GM18511 (cell line): ENCODE measurements around the gene KRTCAP2.
"Not testable (repeated sequence)": the region's sequence is repeated elsewhere in the genome, so short reads cannot be mapped to it uniquely, and the experiment has no call there.

Source experiments
- ATAC-seq: cut with Tn5 transposase; IDR thresholded peaks from one replicate; pipeline ENCODE4 v1.9.1; 2021; ENCODE audit warnings: mild to moderate bottlenecking, moderate library complexity; ENCODE audit not compliant: unreplicated experiment

KRTCAP2 gene

GRCh38 chr1:155170806-155171205, 2.3 kb downstream of the KRTCAP2 start:
- ATAC-seq, result no peak

GRCh38 chr1:155170101-155170785, 2.9 kb downstream of the KRTCAP2 start:
- no peak for ATAC-seq

- ATAC-seq, result no peak
These were observed 3.6 kb downstream of the KRTCAP2 start for GRCh38 chr1:155169541-155169940.

GRCh38 chr1:155168456-155169210, 4.5 kb downstream of the KRTCAP2 start:
- ATAC-seq, result no peak

GRCh38 chr1:155168105-155168445, 5.0 kb downstream of the KRTCAP2 start:
- ATAC-seq, result not testable (repeated sequence)

GRCh38 chr1:155167166-155168104, 5.7 kb downstream of the KRTCAP2 start:
- ATAC-seq, result no peak

GRCh38 chr1:155166471-155167165, 6.5 kb downstream of the KRTCAP2 start:
- ATAC-seq, result no peak

- ATAC-seq, result no peak
These were observed 7.0 kb downstream of the KRTCAP2 start for GRCh38 chr1:155166051-155166470.

GRCh38 chr1:155164625-155165024, 8.5 kb downstream of the KRTCAP2 start:
- not testable (repeated sequence) for ATAC-seq

GRCh38 chr1:155163785-155164184, 9.3 kb downstream of the KRTCAP2 start:
- ATAC-seq, result not testable (repeated sequence)

- not testable (repeated sequence) for ATAC-seq
These were observed 10.5 kb downstream of the KRTCAP2 start for GRCh38 chr1:155162631-155163030.

GRCh38 chr1:155160128-155160527, 13.0 kb downstream of the KRTCAP2 start:
- ATAC-seq, result no peak

GRCh38 chr1:155158991-155159390, 14.1 kb downstream of the KRTCAP2 start:
- ATAC-seq, result no peak

GRCh38 chr1:155155996-155156643, 17.0 kb downstream of the KRTCAP2 start:
- ATAC-seq, result not testable (repeated sequence)

GRCh38 chr1:155145491-155145890, 27.6 kb downstream of the KRTCAP2 start:
- ATAC-seq, result no peak

- no peak for ATAC-seq
These were observed 31.4 kb downstream of the KRTCAP2 start for GRCh38 chr1:155141749-155142148.

GRCh38 chr1:155140630-155140953, 32.5 kb downstream of the KRTCAP2 start:
- no peak for ATAC-seq

- ATAC-seq, result peak; percentile 58
These were observed 33.0 kb downstream of the KRTCAP2 start, which contains the start of gene DPM3 for GRCh38 chr1:155139895-155140629. DPM3 (minus strand) TSS chr1:155140531; CDS start chr1:155140240, 291 bp downstream.

GRCh38 chr1:155137154-155137949, 35.8 kb downstream of the KRTCAP2 start:
- no peak for ATAC-seq
